Measurements from ENCODE around the gene XRCC1.

The XRCC1 gene

GRCh38 chr19:43554317-43554895 lies 20.9 kb downstream of the XRCC1 start:
- no peak for TF ChIP-seq CTCF (IDR thresholded peaks at IDR 0.05)

GRCh38 chr19:43553656-43554055 lies 21.7 kb downstream of the XRCC1 start:
- TF ChIP-seq CTCF (IDR thresholded peaks at IDR 0.05) = no peak

GRCh38 chr19:43552616-43553015 lies 22.7 kb downstream of the XRCC1 start:
- no peak for TF ChIP-seq CTCF (IDR thresholded peaks at IDR 0.05)

- no peak for TF ChIP-seq CTCF (IDR thresholded peaks at IDR 0.05)
These were observed 23.2 kb downstream of the XRCC1 start for GRCh38 chr19:43552198-43552450.

GRCh38 chr19:43551399-43552197 lies 23.7 kb downstream of the XRCC1 start:
- no peak for TF ChIP-seq CTCF (IDR thresholded peaks at IDR 0.05)

GRCh38 chr19:43548706-43549105 lies 26.6 kb downstream of the XRCC1 start:
- no peak for TF ChIP-seq CTCF (IDR thresholded peaks at IDR 0.05)

GRCh38 chr19:43546581-43546980 lies 28.7 kb downstream of the XRCC1 start:
- TF ChIP-seq CTCF (IDR thresholded peaks at IDR 0.05) = no peak

All from LNCAP (cell line).